Measurements from ENCODE around the gene COL18A1.

The COL18A1 gene

DNA sequence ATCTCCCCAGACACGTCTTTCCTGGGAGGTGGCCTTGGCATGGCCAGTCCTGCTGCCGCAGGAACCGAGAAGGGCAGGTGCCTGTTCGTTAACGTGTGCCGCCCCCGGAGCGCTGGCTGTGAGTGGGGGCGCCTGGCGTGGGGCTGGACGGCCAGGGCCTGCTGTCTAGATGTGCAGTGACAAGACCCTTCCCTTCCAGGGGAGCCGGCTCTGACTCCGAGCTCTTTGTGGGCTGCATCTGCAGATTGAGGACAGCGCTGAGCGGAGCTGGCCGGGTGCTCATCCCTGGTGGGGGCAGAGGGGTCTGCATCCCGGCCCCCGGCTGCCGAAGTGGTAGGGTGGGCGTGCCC is 13.0 kb downstream of the COL18A1 start:
- POLR2A ChIA-PET, result no interaction called here
- CTCF ChIA-PET, result no interaction called here
- DNase-seq (ENCODE audit: extremely low spot score), result no peak
- TF ChIP-seq, protein P1, sequence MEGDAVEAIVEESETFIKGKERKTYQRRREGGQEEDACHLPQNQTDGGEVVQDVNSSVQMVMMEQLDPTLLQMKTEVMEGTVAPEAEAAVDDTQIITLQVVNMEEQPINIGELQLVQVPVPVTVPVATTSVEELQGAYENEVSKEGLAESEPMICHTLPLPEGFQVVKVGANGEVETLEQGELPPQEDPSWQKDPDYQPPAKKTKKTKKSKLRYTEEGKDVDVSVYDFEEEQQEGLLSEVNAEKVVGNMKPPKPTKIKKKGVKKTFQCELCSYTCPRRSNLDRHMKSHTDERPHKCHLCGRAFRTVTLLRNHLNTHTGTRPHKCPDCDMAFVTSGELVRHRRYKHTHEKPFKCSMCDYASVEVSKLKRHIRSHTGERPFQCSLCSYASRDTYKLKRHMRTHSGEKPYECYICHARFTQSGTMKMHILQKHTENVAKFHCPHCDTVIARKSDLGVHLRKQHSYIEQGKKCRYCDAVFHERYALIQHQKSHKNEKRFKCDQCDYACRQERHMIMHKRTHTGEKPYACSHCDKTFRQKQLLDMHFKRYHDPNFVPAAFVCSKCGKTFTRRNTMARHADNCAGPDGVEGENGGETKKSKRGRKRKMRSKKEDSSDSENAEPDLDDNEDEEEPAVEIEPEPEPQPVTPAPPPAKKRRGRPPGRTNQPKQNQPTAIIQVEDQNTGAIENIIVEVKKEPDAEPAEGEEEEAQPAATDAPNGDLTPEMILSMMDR (IDR thresholded peaks at IDR 0.05; ENCODE audit: control extremely low read depth, extremely low read depth, low read depth, missing control alignments), result no peak

DNA sequence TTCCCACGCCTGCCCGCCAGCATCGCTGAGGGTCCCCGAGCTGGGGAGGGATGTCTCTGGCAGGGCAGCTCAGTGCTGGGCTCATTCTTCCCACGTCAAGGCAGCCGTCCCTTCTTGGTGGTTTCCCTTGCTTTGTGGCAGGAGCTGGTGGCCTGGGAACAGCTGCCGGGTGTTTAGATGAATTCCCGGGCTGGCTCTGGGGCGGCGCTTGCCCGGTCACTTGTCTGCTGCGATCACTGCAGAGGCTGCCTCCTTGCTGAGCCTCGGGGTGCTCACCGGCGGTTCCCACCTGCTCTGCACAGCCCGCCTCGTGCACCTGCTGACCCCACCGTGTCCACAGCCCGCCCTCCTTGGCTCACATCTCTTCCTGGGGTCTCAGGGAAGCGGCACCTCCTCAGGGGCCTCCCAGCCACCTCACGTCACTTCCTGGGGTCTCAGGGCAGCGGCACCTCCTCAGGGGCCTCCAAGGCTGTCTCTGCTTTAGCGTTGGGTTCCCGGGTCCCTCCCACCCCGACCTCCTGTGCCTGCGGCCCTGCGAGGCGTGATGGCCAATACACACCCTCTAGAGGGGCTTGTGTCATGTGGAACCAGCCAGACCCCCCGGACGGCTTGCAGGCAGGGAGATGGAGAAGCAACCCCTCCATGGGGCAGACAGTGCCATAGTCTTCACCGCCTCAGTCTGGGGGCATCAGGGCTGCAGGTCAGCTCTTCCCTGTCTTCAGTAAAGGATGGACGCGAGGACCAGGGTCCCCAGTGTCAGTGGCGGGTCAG is 13.5 kb downstream of the COL18A1 start:
- ChIA-PET CTCF (interaction anchor here (1.6 kb wide), 1 partner anchor 126 kb away, joined by 3 read pairs; no protein-coding TSS in a partner anchor), POLR2A (no interaction called here)
- TF ChIP-seq, protein P1 (IDR thresholded peaks at IDR 0.05; ENCODE audit: control extremely low read depth, extremely low read depth, low read depth, missing control alignments), result no peak
- DNase-seq (ENCODE audit: extremely low spot score), result no peak

DNA sequence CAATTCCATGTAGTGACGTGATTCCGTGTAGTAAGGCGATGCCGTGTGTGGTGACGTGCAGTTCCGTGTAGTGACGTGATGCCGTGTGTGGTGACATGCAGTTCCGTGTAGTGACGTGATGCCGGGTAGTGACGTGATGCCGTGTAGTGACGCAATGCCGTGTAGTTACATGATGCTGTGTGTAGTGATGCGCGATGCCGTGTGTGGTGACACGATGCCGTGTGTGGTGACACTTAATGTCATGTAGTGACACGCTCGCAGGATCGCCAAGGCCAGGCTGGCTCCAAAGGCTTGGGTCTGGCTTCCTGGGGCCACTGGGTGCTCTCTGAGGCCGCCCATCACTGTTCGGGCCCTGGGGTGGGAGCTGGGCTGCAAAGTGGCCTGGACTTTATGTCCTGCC is 14.2 kb downstream of the COL18A1 start:
- ChIA-PET POLR2A (no interaction called here), CTCF (interaction anchor here (1.6 kb wide), 1 partner anchor 127 kb away, joined by 3 read pairs; no protein-coding TSS in a partner anchor)
- DNase-seq (ENCODE audit: extremely low spot score), result no peak
- TF ChIP-seq, protein P1 (IDR thresholded peaks at IDR 0.05; ENCODE audit: control extremely low read depth, extremely low read depth, low read depth, missing control alignments), result no peak

DNA sequence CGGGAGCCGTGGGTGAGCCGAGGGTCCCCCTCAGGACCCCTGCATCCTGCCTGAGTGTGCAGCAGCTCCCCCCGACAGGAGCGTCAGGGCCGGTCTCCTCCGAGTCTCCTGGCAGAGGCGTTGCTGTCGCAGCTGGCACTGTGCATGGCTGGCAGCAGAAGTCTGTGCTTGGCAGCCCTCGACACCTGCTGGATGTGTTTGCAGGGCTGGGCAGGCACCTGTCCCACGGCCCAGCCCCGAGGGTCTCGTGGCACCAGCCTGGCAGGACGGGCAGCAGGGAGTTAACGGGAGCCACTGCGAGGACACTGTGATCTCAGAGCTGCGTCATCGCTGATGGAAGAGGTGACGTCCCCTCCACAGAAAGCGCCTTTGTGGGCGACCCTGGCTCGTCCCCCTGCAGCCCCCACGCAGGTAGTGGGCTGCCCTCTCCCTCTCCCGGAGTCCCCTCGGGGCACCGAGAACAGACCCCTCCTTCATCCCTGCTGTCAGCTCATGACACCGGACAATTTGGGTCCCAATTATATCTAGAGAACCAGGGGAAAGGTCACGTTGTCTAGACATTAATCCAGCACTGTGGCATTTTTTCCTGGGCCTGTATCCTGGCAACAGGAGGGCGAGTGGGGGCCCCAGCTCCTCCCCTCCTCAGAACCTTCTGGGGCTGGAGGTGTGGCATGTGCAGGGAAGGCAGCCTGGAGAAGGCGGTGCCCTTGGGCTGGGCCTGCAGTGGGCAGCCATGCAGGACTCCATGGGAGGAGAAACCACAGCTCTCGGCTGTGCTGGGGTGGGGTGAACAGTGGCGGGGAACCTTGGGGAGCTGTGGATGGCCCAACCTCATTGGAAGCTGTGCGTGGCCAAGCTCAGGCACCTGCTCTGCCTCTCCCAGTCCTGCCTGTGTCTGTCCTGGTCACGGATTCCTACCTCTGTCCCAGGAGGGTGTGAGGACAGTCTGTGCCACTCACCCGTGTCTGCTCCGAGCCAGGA is 15.4 kb downstream of the COL18A1 start:
- TF ChIP-seq, protein P1 (IDR thresholded peaks at IDR 0.05; ENCODE audit: control extremely low read depth, extremely low read depth, low read depth, missing control alignments), result no peak
- ChIA-PET CTCF (interaction anchor here (1.6 kb wide), 1 partner anchor 128 kb away, joined by 3 read pairs; no protein-coding TSS in a partner anchor), POLR2A (no interaction called here)
- DNase-seq (ENCODE audit: extremely low spot score), result no peak

DNA sequence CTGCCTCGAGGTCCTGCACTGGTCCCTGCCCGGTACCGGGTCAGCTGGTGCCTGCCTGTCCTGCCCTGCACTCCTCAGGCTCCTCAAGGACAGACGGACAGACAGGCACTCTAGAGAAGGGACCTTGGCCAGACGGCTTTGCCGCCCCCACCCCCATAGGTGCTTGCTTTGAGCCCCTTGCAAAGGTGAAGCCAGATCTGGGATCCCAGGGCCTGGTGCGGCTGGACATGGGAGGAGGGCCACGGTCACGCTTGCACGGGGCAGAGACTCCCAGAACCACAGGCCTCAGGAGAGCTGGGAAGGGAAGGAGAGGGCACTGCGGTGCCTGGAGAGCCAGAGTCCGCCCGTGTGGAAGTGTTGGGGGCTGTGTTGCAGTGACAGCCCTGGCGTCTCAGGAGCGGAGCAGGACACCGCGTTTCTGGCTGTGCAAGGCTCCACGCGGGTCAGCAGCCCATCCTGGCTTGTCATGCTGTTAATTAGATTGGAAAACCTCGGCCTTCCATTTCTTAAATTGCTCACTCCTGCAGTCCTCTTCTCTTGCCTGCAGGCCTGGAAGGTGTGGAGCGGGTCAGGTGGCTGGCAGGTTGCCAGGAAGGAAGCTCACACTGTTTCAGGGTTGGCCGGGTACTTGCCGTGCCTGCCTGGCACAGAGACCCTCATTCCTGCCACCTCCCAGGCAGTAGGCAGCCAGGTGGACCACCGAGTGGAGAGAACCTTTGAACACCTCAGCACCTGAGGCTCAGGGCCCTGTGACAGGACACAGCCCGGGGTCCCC is 16.3 kb downstream of the COL18A1 start:
- DNase-seq (ENCODE audit: extremely low spot score), result no peak
- ChIA-PET CTCF (no interaction called here), POLR2A (no interaction called here)

More for the DNA sequence above, 16.3 kb downstream of the COL18A1 start:
- TF ChIP-seq, protein P1 (IDR thresholded peaks at IDR 0.05; ENCODE audit: control extremely low read depth, extremely low read depth, low read depth, missing control alignments), result no peak

Data from GM10248 (cell line).